PC-9 (cell line): ENCODE measurements around the gene TDO2.

ENCODE experiments used
- EZH2 ChIP-seq: fragments of 200-600 bp; sonication (generic); IDR thresholded peaks from 2 replicates; pipeline ENCODE4 v1.8.0; 2017; ENCODE audit warnings: antibody characterized with exemption, low read depth
- TF ChIP-seq, protein P1 (sequence below): fragments of 200-600 bp; sonication (generic); conservative IDR thresholded peaks from 2 replicates; pipeline ENCODE4 v1.6.1; 2017; ENCODE audit warnings: mixed run types, antibody characterized with exemption, mild to moderate bottlenecking, moderate library complexity

DNA sequence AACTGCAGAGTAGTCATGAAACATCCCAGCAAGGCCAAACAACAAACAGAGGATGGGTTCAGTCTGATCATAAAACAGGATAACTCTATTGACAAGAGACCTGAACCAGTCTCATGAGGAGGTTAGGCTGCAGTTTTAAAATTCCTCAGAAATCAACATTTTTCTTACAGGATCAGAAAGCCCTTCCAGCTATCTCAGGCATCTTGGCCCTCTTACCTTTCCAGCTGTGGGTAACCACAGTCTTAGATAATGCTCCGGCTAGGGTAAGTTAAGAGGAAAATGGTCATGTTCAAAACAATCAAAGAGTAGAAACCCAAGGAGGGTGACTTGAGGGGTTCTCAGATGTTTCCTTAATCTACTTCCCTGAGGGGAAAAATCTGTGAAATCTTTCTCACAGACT lies 45.0 kb downstream of the TDO2 start:
- TF ChIP-seq, protein P1, sequence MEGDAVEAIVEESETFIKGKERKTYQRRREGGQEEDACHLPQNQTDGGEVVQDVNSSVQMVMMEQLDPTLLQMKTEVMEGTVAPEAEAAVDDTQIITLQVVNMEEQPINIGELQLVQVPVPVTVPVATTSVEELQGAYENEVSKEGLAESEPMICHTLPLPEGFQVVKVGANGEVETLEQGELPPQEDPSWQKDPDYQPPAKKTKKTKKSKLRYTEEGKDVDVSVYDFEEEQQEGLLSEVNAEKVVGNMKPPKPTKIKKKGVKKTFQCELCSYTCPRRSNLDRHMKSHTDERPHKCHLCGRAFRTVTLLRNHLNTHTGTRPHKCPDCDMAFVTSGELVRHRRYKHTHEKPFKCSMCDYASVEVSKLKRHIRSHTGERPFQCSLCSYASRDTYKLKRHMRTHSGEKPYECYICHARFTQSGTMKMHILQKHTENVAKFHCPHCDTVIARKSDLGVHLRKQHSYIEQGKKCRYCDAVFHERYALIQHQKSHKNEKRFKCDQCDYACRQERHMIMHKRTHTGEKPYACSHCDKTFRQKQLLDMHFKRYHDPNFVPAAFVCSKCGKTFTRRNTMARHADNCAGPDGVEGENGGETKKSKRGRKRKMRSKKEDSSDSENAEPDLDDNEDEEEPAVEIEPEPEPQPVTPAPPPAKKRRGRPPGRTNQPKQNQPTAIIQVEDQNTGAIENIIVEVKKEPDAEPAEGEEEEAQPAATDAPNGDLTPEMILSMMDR, result no peak
- no peak for TF ChIP-seq EZH2
